ENCODE results near the gene VSTM2A.

VSTM2A gene

DNA sequence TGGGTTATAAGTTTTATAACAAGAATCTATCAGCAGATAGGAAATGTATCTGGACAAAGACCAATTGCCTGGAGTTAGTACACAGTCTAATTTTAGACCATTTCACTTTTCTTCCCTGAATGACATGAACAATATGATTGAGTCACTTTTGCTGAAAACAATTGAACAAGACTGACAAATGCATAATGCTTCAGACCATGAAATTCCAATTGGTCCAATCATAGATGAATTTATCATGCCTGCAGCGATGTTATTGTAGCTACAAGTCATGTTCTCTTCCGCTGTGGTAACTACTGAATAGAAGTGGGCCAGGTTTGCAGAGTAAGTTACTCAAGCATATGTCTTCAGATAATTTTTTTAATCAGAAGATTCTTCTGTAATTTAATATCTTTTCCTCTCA, 73.4 kb downstream of the VSTM2A start:
- DNase-seq (ENCODE audit: low read depth, low spot score): no peak
